Heart right ventricle (tissue), 16 donors: ENCODE results near the gene DIAPH3. TPM values are rescaled to one million over a fixed set of nuclear protein-coding genes. Genes with fewer than 3 reads are reported as not detected.

Experiments
- ATAC-seq, 8 donors: fragments of 200-7000 bp; cut with Tn5 transposase; one replicate each; pipeline ENCODE4 v1.9.1; 2020; ENCODE audit warnings: mild to moderate bottlenecking in 8 of 8, moderate library complexity in 8 of 8, moderate number of reproducible peaks in 1 of 8
- DNase-seq, 2 donors: peaks; one replicate each; pipeline ENCODE4 v3.0.0-alpha.2; 2020
- H3K27ac ChIP-seq, 10 donors: fragments of 200-600 bp; sonication (generic) in 2 of 10; one replicate each; pipeline versions ENCODE4 v1.5.0 to v1.8.0; 2020 to 2022; ENCODE audit warnings: mild to moderate bottlenecking in 3 of 10
- H3K27me3 ChIP-seq, 7 donors: fragments of 200-600 bp; one replicate each; pipeline ENCODE4 v1.8.0; 2021 to 2022; ENCODE audit warnings: mild to moderate bottlenecking in 2 of 7
- H3K36me3 ChIP-seq, 9 donors: fragments of 200-600 bp; sonication (generic) in 1 of 9; one replicate each; pipeline versions ENCODE4 v1.5.0 to v1.8.0; 2020 to 2022; ENCODE audit warnings: mild to moderate bottlenecking in 2 of 9
- H3K4me1 ChIP-seq, 9 donors: fragments of 200-600 bp; sonication (generic) in 1 of 9; one replicate each; pipeline versions ENCODE4 v1.5.0 to v1.8.0; 2020 to 2022; ENCODE audit warnings: mild to moderate bottlenecking in 4 of 9
- H3K4me3 ChIP-seq, 10 donors: fragments of 200-600 bp; sonication (generic) in 2 of 10; one replicate each; pipeline versions ENCODE4 v1.5.0 to v1.8.0; 2020 to 2022; ENCODE audit warnings: mild to moderate bottlenecking in 7 of 10, moderate library complexity in 2 of 10
- H3K9me3 ChIP-seq, 11 donors: fragments of 200-600 bp in 10 of 11; sonication (generic) in 2 of 11; one replicate each; pipeline versions ENCODE4 v1.5.0 to v1.8.0; 2013 to 2022; ENCODE audit warnings: mild to moderate bottlenecking in 2 of 11, control low read depth in 1 of 11, moderate library complexity in 1 of 11
- CTCF ChIP-seq, 9 donors: fragments of 200-600 bp; sonication (generic) in 2 of 9; IDR thresholded peaks; one replicate each; pipeline versions ENCODE4 v1.5.0 to v1.8.0; 2021 to 2022; ENCODE audit warnings: antibody characterized with exemption in 9 of 9, mild to moderate bottlenecking in 5 of 9, moderate library complexity in 1 of 9
- WGBS, 2 donors: extraction: QIAGEN DNeasy Blood & Tissue Kit; methylation state at CpG; one replicate each; pipeline ENCODE4 v1.1.7; 2013; ENCODE audit warnings: inconsistent platforms in 1 of 2; 5-methylcytosine and 5-hydroxymethylcytosine counted together
- intact Hi-C, 10 donors: fragments of 100-400 bp; cut with DNase I; formaldehyde crosslinking; loops; one replicate each; pipeline versions ENCODE4 v1.11.1 to v1.14.2; 2022
- polyA plus RNA-seq, 2 donors: library from polyadenylated mRNA; stranded (reverse); fragments of 200-250 nt; gene quantifications; one replicate each; pipeline ENCODE4 v1.2.3, GENCODE V29; 2013
- total RNA-seq, 10 donors: library from RNA; stranded (reverse); fragmentation: NEBNext Ultra II Directional in 3 of 10; extraction: Animal tissue kit (Norgen Biotek cat#: 25700) in 3 of 10; gene quantifications; one replicate each; pipeline versions ENCODE4 v1.2.1 to v1.2.4, GENCODE V29; 2021 to 2023
- donor health status: Arrhythmogenic right ventricular cardiomyopathy.
- donor health status: ischemic (EF 13 %, LVEDD 7.1; RV severe dilation, severe dysfunction).
- donor health status: healthy with polysubstance abuse.
- donor health status: DM: no; HTN: yes; CAD: no.
- donor health status: DM: no; HTN: no; CAD: no.
- donor health status: ischemic (EF 25% LVEDD 6.9; RV normal size, moderate dysfunction).
- donor health status: ischemic (EF 25% LVEDD 5.7; RV mildly dilated, moderate dysfunction).
- donor health status: healthy.
- donor health status: DM: yes; HTN: yes; CAD: no.
- donor health status: Ischemic cardiomyopathy.
- donor health status: ischemic (EF 35%, LVEDD 5.7; RV mildly dilated, moderate dysfunction).
- donor health status: nonischemic (EF 11% LVEDD 7.7; RV severe dilation, severe dysfunction).
- donor health status: DM: yes; HTN: yes; CAD: no.
- donor health status: PGD.
- donor health status: ischemic (EF 29% LVEDD 5.4; RV normal size, mild dysfunction).
- donor health status: nonischemic (EF 23%, LVEDD 6.1; RV moderate dilation, normal function).

Gene DIAPH3
- total and polyA plus RNA-seq, 12 donors = 0.04 to 2.2 (median 0.19) TPM

DNA sequence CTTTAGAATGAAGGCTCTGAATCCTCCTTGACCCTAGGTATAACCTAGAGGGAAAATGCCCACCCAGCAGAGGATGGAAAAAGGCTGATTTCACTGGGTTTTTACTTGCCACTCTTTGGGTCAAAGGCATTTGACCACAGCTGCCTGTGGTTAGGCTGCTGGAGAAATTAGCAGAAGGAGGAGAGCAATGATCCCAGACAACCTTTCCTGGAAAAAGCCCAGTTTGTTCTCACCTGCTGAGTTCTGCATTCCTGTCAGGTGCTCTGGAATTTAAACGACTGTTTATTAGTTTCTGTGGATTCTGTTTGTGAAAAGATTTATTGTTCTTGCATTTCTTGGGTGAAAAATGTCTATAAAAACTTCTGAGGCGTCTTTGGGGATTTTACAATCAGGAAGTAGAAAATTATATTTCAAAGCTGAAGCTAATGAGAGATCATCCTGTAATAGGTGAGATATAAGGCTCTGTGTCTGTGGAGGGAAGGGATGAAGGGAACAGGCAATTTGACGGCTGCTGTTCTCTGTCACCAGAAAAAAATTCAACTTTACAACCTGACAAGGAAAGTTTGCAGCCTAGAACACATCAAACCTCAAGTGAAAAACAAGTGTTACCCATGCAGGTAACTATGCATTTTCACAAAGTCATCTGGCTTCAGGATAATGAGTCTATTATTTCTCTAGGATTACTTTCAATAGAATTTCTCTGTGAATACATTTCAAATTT is 519.7 kb downstream of the DIAPH3 start:
- no peak for TF ChIP-seq CTCF (IDR thresholded peaks at IDR 0.05)
- no peak for DNase-seq
- ATAC-seq = no peak
- Histone ChIP-seq H3K27ac (no peak overlapping the region), H3K36me3 (no peaks in the 10 kb centered on the region), H3K4me3 (no peak overlapping the region), H3K9me3 (no peaks in the 10 kb centered on the region), H3K4me1 (peaks cover 0 to 2% (median under 1%) of the 10 kb centered on the region in 9 donors), H3K27me3 (no peaks in the 10 kb centered on the region)
- intact Hi-C loops = no loop called here
- WGBS, 2 donors = 33 to 65% methylated on average over 3 of the region's 3 CpGs

GRCh38 chr13:59643364-59643841 is 520.3 kb downstream of the DIAPH3 start:
- H3K27ac ChIP-seq = no peak overlapping the region
- DNase-seq (no peak), ATAC-seq (no peak)
- H3K4me1 ChIP-seq = peaks cover 3 to 8% (median 7%) of the 10 kb centered on the region in 9 donors
- 90 to 93% methylated on average over 6 of the region's 6 CpGs for WGBS, 2 donors
- no peaks in the 10 kb centered on the region for H3K9me3 ChIP-seq
- H3K36me3 ChIP-seq = no peaks in the 10 kb centered on the region
- no peak for TF ChIP-seq CTCF (IDR thresholded peaks at IDR 0.05)
- intact Hi-C loops = no loop called here
- no peaks in the 10 kb centered on the region for H3K27me3 ChIP-seq
- H3K4me3 ChIP-seq = no peak overlapping the region

DNA sequence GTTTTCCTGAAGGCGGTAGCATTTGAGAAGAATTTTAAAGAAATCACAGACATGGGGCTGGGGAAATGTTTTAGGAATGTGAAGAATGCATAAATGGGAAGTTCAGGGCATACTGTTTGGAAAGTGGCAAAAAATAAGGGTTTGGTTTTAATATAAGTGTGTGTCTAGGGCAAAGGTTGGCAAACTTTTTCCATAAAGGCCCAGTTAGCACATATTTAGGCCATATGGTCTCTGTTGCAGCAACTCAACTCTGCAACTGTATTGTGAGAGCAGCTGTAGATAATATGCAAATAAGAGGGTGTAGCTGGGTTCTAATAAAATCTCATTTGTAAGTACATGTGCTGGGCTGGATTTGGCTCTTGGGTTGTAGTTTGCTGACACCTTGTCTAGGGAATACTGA is 521.9 kb downstream of the DIAPH3 start:
- WGBS, 2 donors = 89 to 93% methylated on average over 1 of the region's 1 CpG
- no peaks in the 10 kb centered on the region for H3K9me3 ChIP-seq
- TF ChIP-seq CTCF (IDR thresholded peaks at IDR 0.05) = no peak
- H3K27ac ChIP-seq = no peak overlapping the region
- no peak for ATAC-seq
- H3K4me1 ChIP-seq = peaks cover 4 to 14% (median 12%) of the 10 kb centered on the region in 9 donors
- intact Hi-C loops = no loop called here
- no peaks in the 10 kb centered on the region for H3K36me3 ChIP-seq
- DNase-seq = no peak
- H3K27me3 ChIP-seq = no peaks in the 10 kb centered on the region
- H3K4me3 ChIP-seq = no peak overlapping the region

DNA sequence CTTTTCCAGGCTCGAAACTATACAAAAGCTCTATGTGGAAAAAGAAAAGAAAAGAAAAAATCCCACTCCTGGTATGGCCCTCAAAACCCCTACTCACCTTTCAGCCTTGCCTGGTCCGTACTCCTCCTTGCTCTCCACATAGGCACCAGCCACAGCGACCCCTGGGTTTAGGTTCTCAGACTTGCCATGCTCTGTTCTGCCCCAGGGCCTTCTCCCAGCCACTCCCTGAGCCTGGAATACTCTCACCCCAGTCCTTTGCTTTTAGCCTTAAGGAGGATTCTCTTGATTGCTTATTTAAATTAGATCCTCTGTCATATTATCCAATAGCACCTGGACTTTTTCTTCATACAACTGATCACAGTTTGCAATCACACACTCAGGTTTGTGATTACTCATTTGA is 522.5 kb downstream of the DIAPH3 start:
- no peak overlapping the region for H3K4me3 ChIP-seq
- ATAC-seq = no peak
- TF ChIP-seq CTCF (IDR thresholded peaks at IDR 0.05) = no peak
- intact Hi-C loops = no loop called here
- DNase-seq = no peak
- no peaks in the 10 kb centered on the region for H3K36me3 ChIP-seq
- H3K9me3 ChIP-seq = no peaks in the 10 kb centered on the region
- H3K27me3 ChIP-seq = no peaks in the 10 kb centered on the region
- H3K27ac ChIP-seq = no peak overlapping the region
- H3K4me1 ChIP-seq = peaks cover 4 to 14% (median 12%) of the 10 kb centered on the region in 9 donors
- WGBS, 2 donors = 75 to 92% methylated on average over 3 of the region's 3 CpGs
